Fibroblast of villous mesenchyme (primary cell): ENCODE results near the gene SP6. TPM values are rescaled to one million over a fixed set of nuclear protein-coding genes. Genes with fewer than 3 reads are reported as not detected.

Experiments used
- DNase-seq: peaks from one replicate; pipeline ENCODE4 v3.0.0-alpha.2; 2010; ENCODE audit warnings: low read depth
- H3K4me3 ChIP-seq: 2 replicates; pipeline ENCODE4 v1.5.1; 2011; ENCODE audit warnings: low read depth, mild to moderate bottlenecking, low read length
- CTCF ChIP-seq: IDR thresholded peaks from 2 replicates; pipeline ENCODE4 v1.5.1; 2012; ENCODE audit warnings: low read depth, mild to moderate bottlenecking, low read length; ENCODE audit not compliant: insufficient read depth
- total RNA-seq: library from RNA; depleted of rRNA; stranded (reverse); fragments of >200 nt; gene quantifications from 2 replicates; pipeline ENCODE4 v1.2.3, GENCODE V29; 2012

Gene SP6
- total RNA-seq, 1 donor, result under 0.01 TPM

DNA sequence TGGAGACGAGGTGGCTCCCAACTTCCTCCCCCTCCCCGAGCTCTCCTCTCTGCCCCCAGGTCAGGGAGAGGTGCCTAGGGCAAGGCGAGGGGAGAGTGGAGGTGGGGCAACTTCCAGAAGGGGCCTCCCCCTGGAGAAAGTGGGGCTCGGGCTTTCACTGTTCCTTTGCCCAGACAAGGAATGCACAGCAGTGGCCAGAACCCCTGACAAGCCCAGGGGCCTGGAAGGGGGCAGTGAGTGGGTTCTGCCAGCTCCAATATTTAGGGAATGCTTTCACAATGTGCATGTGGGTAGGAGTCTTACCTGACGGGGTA lies 33.4 kb upstream of the SP6 start:
- TF ChIP-seq CTCF, result no peak

DNA sequence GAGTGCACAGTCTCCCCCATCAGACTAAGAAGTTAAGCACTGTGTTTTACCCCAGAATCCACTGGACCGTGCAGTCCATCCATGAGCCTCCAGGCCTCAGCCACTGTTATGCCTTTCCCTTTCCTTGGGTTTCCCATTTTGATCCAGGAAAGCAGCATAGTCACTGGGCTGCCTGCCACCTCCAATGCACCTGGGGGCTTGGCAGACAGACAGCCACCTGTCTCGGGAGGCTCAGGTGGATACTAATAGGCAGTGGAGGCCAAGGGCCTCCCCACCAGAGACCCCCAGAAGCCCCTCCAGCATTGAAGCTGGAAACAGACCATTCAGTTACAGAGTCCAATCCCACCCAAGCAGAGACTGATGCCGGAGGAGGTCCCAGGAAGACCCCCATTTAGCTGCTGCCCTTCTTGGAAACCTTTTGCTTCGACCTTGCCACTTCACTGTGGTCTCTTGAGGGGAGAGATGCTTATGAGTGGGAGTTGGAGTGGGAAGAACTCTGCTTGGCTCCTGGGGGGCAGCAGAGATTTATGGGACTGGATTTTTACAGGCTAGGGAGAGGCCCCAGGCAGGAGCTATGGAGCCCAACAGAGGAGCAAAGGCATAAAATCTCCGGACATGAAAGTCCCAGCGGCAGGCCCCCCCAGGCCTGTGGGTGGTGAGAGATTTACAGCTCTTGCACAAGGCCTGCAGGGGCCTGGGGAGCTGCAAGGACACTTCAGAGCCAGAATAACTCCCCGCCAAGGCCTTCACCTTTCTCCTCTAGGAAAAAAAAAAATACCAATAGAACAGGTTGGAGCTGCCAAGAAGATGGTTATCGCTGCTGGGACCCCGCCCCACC lies 32.8 kb upstream of the SP6 start:
- no peak overlapping the region for H3K4me3 ChIP-seq
- TF ChIP-seq CTCF, result no peak
- peak; percentile 73 for DNase-seq

More for the DNA sequence above, 33.4 kb upstream of the SP6 start:
- H3K4me3 ChIP-seq, result no peak overlapping the region
- no peak for DNase-seq

DNA sequence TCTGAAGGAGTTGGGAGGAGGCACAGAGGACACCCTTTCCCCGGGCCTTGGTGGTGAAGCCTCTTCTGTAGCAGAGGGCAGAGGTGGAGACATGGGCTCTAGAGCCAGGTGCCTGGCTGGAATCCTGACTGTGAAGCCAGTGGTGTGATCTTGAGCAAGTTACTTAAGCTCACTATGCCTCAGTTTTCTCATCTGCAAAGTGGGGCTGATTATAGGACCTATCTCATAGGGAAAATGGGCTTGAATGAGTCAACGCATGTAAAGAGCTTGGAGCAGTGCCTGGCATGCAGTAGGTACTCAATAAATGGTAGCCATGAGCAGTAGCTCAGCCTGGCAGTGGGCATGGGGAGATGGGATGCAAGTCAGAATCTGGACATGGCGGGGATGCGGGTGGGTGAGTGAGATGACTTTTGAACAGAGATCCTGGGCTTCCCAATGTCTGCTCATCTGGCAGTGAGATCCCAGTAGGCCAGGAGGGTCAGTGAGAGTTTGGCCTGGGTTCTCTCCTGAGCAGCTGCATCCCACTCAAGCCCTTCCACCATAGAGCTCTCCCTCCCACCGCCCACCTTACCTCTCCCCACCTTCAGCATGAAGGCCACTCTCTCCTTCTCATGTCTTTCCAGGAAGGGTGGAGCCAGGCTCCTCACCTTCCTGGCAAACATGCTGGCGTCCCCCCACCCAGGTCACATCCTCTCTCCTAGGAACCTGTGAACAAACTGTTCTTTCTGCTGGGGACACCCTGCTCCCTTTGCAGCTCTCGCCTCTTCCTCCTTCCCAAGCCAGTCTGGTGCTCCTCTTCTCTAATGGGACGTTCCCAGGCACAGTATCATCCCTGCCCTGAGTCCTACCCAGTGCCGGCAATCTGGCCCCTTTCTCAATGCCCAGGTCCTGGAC lies 32.0 kb upstream of the SP6 start:
- no peak overlapping the region for H3K4me3 ChIP-seq
- TF ChIP-seq CTCF, result no peak
- DNase-seq, result no peak

DNA sequence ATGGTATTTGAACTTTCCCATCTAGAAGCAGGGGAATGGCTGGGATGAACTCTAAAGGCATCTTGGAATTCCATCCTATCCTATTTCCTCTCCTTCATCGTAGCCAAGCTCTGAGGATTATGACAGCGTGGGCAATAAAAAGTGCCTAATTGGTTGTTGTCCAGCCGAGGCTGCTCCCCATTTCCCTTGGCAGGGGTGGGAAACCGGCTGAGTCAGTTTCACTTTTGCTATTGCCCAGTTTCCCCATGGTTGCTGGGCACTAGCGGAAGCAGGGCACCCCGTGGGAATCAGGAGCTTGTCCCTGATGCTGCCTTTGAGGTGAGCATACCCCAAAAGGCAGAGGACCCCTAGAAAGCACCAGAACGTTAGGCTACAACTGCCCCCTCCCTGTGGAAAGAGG lies 31.3 kb upstream of the SP6 start:
- peak; percentile 75 for DNase-seq
- TF ChIP-seq CTCF, result no peak
- no peak overlapping the region for H3K4me3 ChIP-seq

GRCh38 chr17:47879776-47880454 lies 29.0 kb upstream of the SP6 start:
- no peak overlapping the region for H3K4me3 ChIP-seq
- TF ChIP-seq CTCF, result no peak
- no peak for DNase-seq

DNA sequence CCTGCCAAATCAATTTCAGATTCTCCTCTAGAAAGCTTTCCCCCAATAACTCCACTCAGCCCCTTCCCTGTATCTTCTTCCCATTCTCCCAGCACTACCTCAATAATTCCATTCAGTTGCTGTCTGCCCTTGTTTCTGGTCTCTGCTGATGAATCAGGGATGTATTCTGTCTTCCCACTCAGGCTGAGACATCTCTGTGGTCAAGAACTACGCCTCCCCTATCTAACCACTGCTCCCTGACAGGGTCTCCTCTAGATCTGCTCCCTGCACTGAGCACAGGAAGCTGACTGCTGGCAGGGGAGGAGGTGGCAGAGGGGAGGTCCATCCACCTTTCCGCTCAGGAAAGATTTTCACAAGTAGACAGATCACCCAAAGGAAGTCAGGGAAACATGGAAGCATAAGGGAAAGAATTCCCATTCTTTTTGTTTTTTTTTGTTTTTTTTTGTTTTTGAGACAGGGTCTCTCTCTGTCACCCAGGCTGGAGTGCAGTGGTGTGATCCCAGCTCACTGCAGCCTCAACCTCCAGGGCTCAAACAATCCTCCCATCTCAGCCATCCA lies 28.1 kb upstream of the SP6 start:
- no peak overlapping the region for H3K4me3 ChIP-seq
- TF ChIP-seq CTCF, result no peak
- DNase-seq, result peak; percentile 25
